HCT116 (cell line): Measurements from ENCODE around the gene CALR3. TPM values are rescaled to one million over a fixed set of nuclear protein-coding genes. Genes with fewer than 3 reads are reported as not detected.

Experiments
- ATAC-seq: fragments of 200-7000 bp; cut with Tn5 transposase; 2 replicates; pipeline ENCODE4 v1.9.1; 2020; ENCODE audit warnings: mild to moderate bottlenecking, moderate library complexity
- BruUV-seq: library from RNA; stranded (reverse); fragments of 400-500 nt; replicated peaks from 2 replicates; lab custom pipeline; 2021; lab: Mats Ljungman, UMichigan
- CTCF ChIA-PET: fragments of 300-600 bp; sonication (Branson Sonifier 250); formaldehyde crosslinking; loops from one replicate; lab custom pipeline; 2021; ENCODE audit warnings: antibody characterized with exemption; lab: Charles Lee
- POLR2A ChIA-PET: fragments of 300-600, 350-600 bp; sonication (Branson Sonifier 250); formaldehyde crosslinking; loops from one replicate; lab custom pipeline; 2021; ENCODE audit warnings: antibody characterized with exemption; lab: Charles Lee
- RAD21 ChIA-PET, 2 experiments: fragments of 300-600 bp; sonication (Branson Sonifier 250); formaldehyde crosslinking; loops; one replicate each; lab custom pipeline; 2023; ENCODE audit warnings: low total read pairs in 2 of 2; ENCODE audit not compliant: uncharacterized antibody in 2 of 2, unreplicated experiment in 2 of 2, low non-redundant PET in 1 of 2; lab: Charles Lee
- DNase-seq: peaks from one replicate; pipeline ENCODE4 v3.0.0-alpha.2; 2010; ENCODE audit warnings: low read depth, low spot score
- H2AFZ ChIP-seq: fragments of 200-600 bp; shearing (Covaris generic), sonication (generic); 2 replicates; pipeline ENCODE4 v1.6.1; 2017; ENCODE audit warnings: low read depth, mixed run types, mixed read lengths, antibody characterized with exemption, low read length; ENCODE audit not compliant: poor library complexity, severe bottlenecking
- H3K27ac ChIP-seq: 2 replicates; pipeline ENCODE4 v1.5.1; 2012; ENCODE audit warnings: low read depth, low read length
- H3K27me3 ChIP-seq: fragments of 200-600 bp; sonication (generic); 2 replicates; pipeline ENCODE4 v1.6.1; 2016; ENCODE audit warnings: mixed run types, low read length, mixed read lengths; ENCODE audit not compliant: insufficient read depth
- H3K36me3 ChIP-seq, 2 experiments: fragments of 200-500 bp in 1 of 2; fragments of 200-600 bp in 1 of 2; sonication (Bioruptor generic) in 1 of 2; sonication (generic) in 1 of 2; 2 replicates each; pipeline versions ENCODE4 v1.5.1 to v1.6.1; 2014 to 2016; ENCODE audit warnings: low read length in 2 of 2, inconsistent platforms in 1 of 2, mixed read lengths in 1 of 2, mixed run types in 1 of 2; ENCODE audit not compliant: insufficient read depth in 2 of 2, control insufficient read depth in 1 of 2
- H3K4me1 ChIP-seq, 2 experiments: fragments of 200-600 bp in 1 of 2; sonication (generic) in 1 of 2; 2 replicates each; pipeline versions ENCODE4 v1.5.1 to v1.6.1; 2012 to 2017; ENCODE audit warnings: low read length in 2 of 2, inconsistent platforms in 1 of 2, mild to moderate bottlenecking in 1 of 2, mixed read lengths in 1 of 2, mixed run types in 1 of 2, moderate library complexity in 1 of 2; ENCODE audit not compliant: insufficient read depth in 2 of 2, control insufficient read depth in 1 of 2
- H3K4me2 ChIP-seq: fragments of 200-600 bp; sonication (generic); 2 replicates; pipeline ENCODE4 v1.6.1; 2017; ENCODE audit warnings: mixed run types, low read length, mixed read lengths
- H3K4me3 ChIP-seq, 2 experiments: fragments of 200-600 bp in 1 of 2; sonication (generic) in 1 of 2; replicated peaks in 1 of 2; 2 replicates each; pipeline ENCODE4 v1.5.1; 2011 to 2016; ENCODE audit warnings: low read length in 2 of 2, control low read depth in 1 of 2, low read depth in 1 of 2, mild to moderate bottlenecking in 1 of 2, mixed read lengths in 1 of 2, mixed run types in 1 of 2
- H3K79me2 ChIP-seq: fragments of 200-600 bp; sonication (generic); 2 replicates; pipeline ENCODE4 v1.6.1; 2017; ENCODE audit warnings: mild to moderate bottlenecking, mixed run types, low read length, moderate library complexity, mixed read lengths; ENCODE audit not compliant: insufficient read depth
- H3K9ac ChIP-seq: fragments of 200-600 bp; sonication (generic); 2 replicates; pipeline ENCODE4 v1.6.1; 2016; ENCODE audit warnings: low read length, mixed read lengths
- H3K9me2 ChIP-seq: fragments of 200-600 bp; sonication (generic), shearing (Covaris generic); 2 replicates; pipeline ENCODE4 v1.6.1; 2017; ENCODE audit warnings: mixed run types, mild to moderate bottlenecking, moderate library complexity; ENCODE audit not compliant: insufficient read depth
- H3K9me3 ChIP-seq, 2 experiments: fragments of 200-500 bp in 1 of 2; fragments of 200-600 bp in 1 of 2; sonication (Bioruptor generic) in 1 of 2; sonication (generic) in 1 of 2; 2 replicates each; pipeline ENCODE4 v1.6.1; 2014 to 2017; ENCODE audit warnings: low read length in 2 of 2, mixed read lengths in 2 of 2, inconsistent platforms in 1 of 2, low read depth in 1 of 2, mild to moderate bottlenecking in 1 of 2, mixed run types in 1 of 2, moderate library complexity in 1 of 2; ENCODE audit not compliant: control insufficient read depth in 1 of 2, insufficient read depth in 1 of 2
- H4K20me1 ChIP-seq: fragments of 200-600 bp; sonication (generic), shearing (Covaris generic); 2 replicates; pipeline ENCODE4 v1.6.1; 2017; ENCODE audit warnings: mixed run types, mild to moderate bottlenecking, moderate library complexity; ENCODE audit not compliant: insufficient read depth
- CTCF ChIP-seq, 3 experiments: fragments of 200-600 bp in 1 of 3; sonication (generic) in 1 of 3; IDR thresholded peaks in 2 of 3; conservative IDR thresholded peaks in 1 of 3; 2 replicates each; pipeline ENCODE4 v1.5.1; 2012 to 2017; ENCODE audit warnings: low read depth in 2 of 3, low read length in 2 of 3, antibody characterized with exemption in 1 of 3, borderline replicate concordance in 1 of 3, control low read depth in 1 of 3, mild to moderate bottlenecking in 1 of 3, mixed read lengths in 1 of 3, mixed run types in 1 of 3, moderate library complexity in 1 of 3; ENCODE audit not compliant: insufficient read depth in 1 of 3
- EGR1 ChIP-seq: IDR thresholded peaks from 2 replicates; pipeline ENCODE4 v1.6.1; 2012; ENCODE audit warnings: low read depth
- ELF1 ChIP-seq: IDR thresholded peaks from 2 replicates; pipeline ENCODE4 v1.6.1; 2012; ENCODE audit warnings: low read depth, borderline replicate concordance
- EZH2 ChIP-seq: fragments of 200-600 bp; sonication (generic); IDR thresholded peaks from 2 replicates; pipeline ENCODE4 v1.6.1; 2017; ENCODE audit warnings: antibody characterized with exemption, mixed run types
- MAX ChIP-seq: IDR thresholded peaks from 2 replicates; pipeline ENCODE4 v1.6.1; 2012
- POLR2AphosphoS5 ChIP-seq: IDR thresholded peaks from 2 replicates; pipeline ENCODE4 v1.6.1; 2011; ENCODE audit warnings: mild to moderate bottlenecking, low read depth, low read length, moderate library complexity
- SP1 ChIP-seq: IDR thresholded peaks from 2 replicates; pipeline ENCODE4 v1.6.1; 2012; ENCODE audit warnings: low read depth
- SRF ChIP-seq: IDR thresholded peaks from 2 replicates; pipeline ENCODE4 v1.6.1; 2012; ENCODE audit warnings: low read depth
- TCF7L2 ChIP-seq: IDR thresholded peaks from 2 replicates; pipeline ENCODE4 v1.7.0; 2011; ENCODE audit warnings: borderline replicate concordance, inconsistent platforms; ENCODE audit not compliant: insufficient read depth, insufficient read length; ENCODE audit errors: extremely low read depth
- YY1 ChIP-seq: IDR thresholded peaks from 2 replicates; pipeline ENCODE4 v1.6.1; 2011; ENCODE audit warnings: low read length, low read depth, moderate library complexity, mild to moderate bottlenecking; ENCODE audit not compliant: insufficient replicate concordance; ENCODE audit errors: extremely low read depth
- ZBTB33 ChIP-seq: IDR thresholded peaks from 2 replicates; pipeline ENCODE4 v1.6.1; 2011; ENCODE audit warnings: mild to moderate bottlenecking, low read length, moderate library complexity; ENCODE audit not compliant: insufficient replicate concordance; ENCODE audit errors: extremely low read depth
- intact Hi-C: fragments of 100-400 bp; cut with micrococcal nuclease; formaldehyde crosslinking; loops from 2 replicates; pipeline ENCODE4 v1.10.0; 2022
- total RNA-seq: library from RNA; stranded (reverse); gene quantifications from one replicate; pipeline ENCODE4 v1.2.1, GENCODE V29; 2021; ENCODE audit not compliant: unreplicated experiment

CALR3 gene
- total RNA-seq, 1 experiment from 2014 or later: not detected

GRCh38 chr19:16504271-16504670 is 8.3 kb upstream of the CALR3 start:
- H2AFZ ChIP-seq: no peak overlapping the region
- ChIA-PET CTCF (no interaction called here), POLR2A (no interaction called here), RAD21 (no interaction called here)
- no peak overlapping the region for H3K27ac ChIP-seq
- no peak overlapping the region for H3K9ac ChIP-seq
- no peak overlapping the region for H3K4me2 ChIP-seq
- H3K4me3 ChIP-seq: no peak overlapping the region
- H4K20me1 ChIP-seq: no peaks in the 10 kb centered on the region
- H3K9me3 ChIP-seq: no peaks in the 10 kb centered on the region
- no TSS peak for BruUV-seq
- TF ChIP-seq MAX (no peak), SRF (no peak), EZH2 (no peak)
- no peaks in the 10 kb centered on the region for H3K27me3 ChIP-seq
- peaks cover 11% of the 10 kb centered on the region; the same call in 1 of the 2 replicates for H3K79me2 ChIP-seq
- intact Hi-C loops: no loop called here
- no peaks in the 10 kb centered on the region for H3K9me2 ChIP-seq
- DNase-seq: no peak
- H3K4me1 ChIP-seq: peaks cover 0 to 5% of the 10 kb centered on the region in 2 experiments; a peak in 2 of 4 replicates
- H3K36me3 ChIP-seq: peaks cover 4 to 6% of the 10 kb centered on the region in 2 experiments; a peak in 2 of 4 replicates
- no peak for ATAC-seq

GRCh38 chr19:16497837-16498236 is 1.9 kb upstream of the CALR3 start:
- peaks cover 27% of the 10 kb centered on the region for H3K79me2 ChIP-seq
- intact Hi-C loops: no loop called here
- CTCF ChIA-PET: no interaction called here
- no peak for ATAC-seq
- no peak overlapping the region for H3K27ac ChIP-seq
- no peak overlapping the region for H2AFZ ChIP-seq
- no peak for DNase-seq
- RAD21 ChIA-PET: no interaction called here
- H4K20me1 ChIP-seq: no peaks in the 10 kb centered on the region
- no peaks in the 10 kb centered on the region for H3K9me3 ChIP-seq
- H3K9ac ChIP-seq: no peak overlapping the region
- H3K9me2 ChIP-seq: no peaks in the 10 kb centered on the region
- BruUV-seq: no TSS peak
- H3K27me3 ChIP-seq: no peaks in the 10 kb centered on the region
- H3K4me3 ChIP-seq: no peak overlapping the region
- POLR2A ChIA-PET: no interaction called here
- H3K36me3 ChIP-seq: peaks cover under 1% of the 10 kb centered on the region in 2 experiments; a peak in 1 of 4 replicates
- peaks cover 9 to 32% of the 10 kb centered on the region in 2 experiments for H3K4me1 ChIP-seq
- peak overlapping the region; percentile 88 for H3K4me2 ChIP-seq
- no peak for TF ChIP-seq SRF
- no peak for TF ChIP-seq EGR1
- no peak for TF ChIP-seq TCF7L2
- no peak for TF ChIP-seq MAX
- TF ChIP-seq POLR2AphosphoS5: no peak
- no peak for TF ChIP-seq ELF1
- no peak for TF ChIP-seq CTCF (IDR thresholded peaks at IDR 0.05 in 2 of 3, conservative IDR thresholded peaks at IDR 0.05 in 1 of 3; ENCODE audit: borderline replicate concordance in 1 of 3, insufficient read depth in 1 of 3, low read depth in 2 of 3, low read length in 2 of 3)
- TF ChIP-seq YY1: no peak
- TF ChIP-seq SP1: no peak
- no peak for TF ChIP-seq ZBTB33
